Endothelial cell (in vitro differentiated cells): ENCODE results near the gene SPATA4. TPM values are rescaled to one million over a fixed set of nuclear protein-coding genes. Genes with fewer than 3 reads are reported as not detected.
"Not testable (repeated sequence)": the region's sequence is repeated elsewhere in the genome, so short reads cannot be mapped to it uniquely, and the experiment has no call there.

ENCODE experiments used
- DNase-seq: peaks from one replicate; pipeline ENCODE4 v3.0.0; 2021; ENCODE audit warnings: low spot score
- H3K27ac Mint-ChIP-seq: one replicate; pipeline ENCODE4 v1.8.0; 2021; ENCODE audit warnings: mixed read lengths, inconsistent platforms; ENCODE audit not compliant: unreplicated experiment
- H3K27me3 Mint-ChIP-seq: one replicate; pipeline ENCODE4 v1.8.0; 2021; ENCODE audit warnings: mild to moderate bottlenecking, moderate library complexity, mixed read lengths, inconsistent platforms; ENCODE audit not compliant: unreplicated experiment
- H3K36me3 Mint-ChIP-seq: one replicate; pipeline ENCODE4 v1.8.0; 2021; ENCODE audit warnings: mild to moderate bottlenecking, low read depth, mixed read lengths, inconsistent platforms; ENCODE audit not compliant: unreplicated experiment
- H3K4me1 Mint-ChIP-seq: one replicate; pipeline ENCODE4 v1.8.0; 2021; ENCODE audit warnings: mild to moderate bottlenecking, mixed read lengths, inconsistent platforms; ENCODE audit not compliant: unreplicated experiment
- H3K4me3 Mint-ChIP-seq: one replicate; pipeline ENCODE4 v1.8.0; 2021; ENCODE audit warnings: mild to moderate bottlenecking, mixed read lengths, inconsistent platforms; ENCODE audit not compliant: unreplicated experiment
- H3K9me3 Mint-ChIP-seq: one replicate; pipeline ENCODE4 v1.8.0; 2021; ENCODE audit warnings: mixed read lengths, inconsistent platforms; ENCODE audit not compliant: unreplicated experiment
- total RNA-seq: library from RNA; stranded (reverse); fragmentation: NEBNext Ultra II Directional; extraction: Animal tissue kit (Norgen Biotek cat#: 25700); gene quantifications from one replicate; pipeline ENCODE4 v1.2.1, GENCODE V29; 2021; ENCODE audit not compliant: unreplicated experiment
- TF ChIP-seq, protein P1 (sequence below): fragments of 200-600 bp; sonication (generic); IDR thresholded peaks from one replicate; pipeline ENCODE4 v1.5.0; 2021; ENCODE audit warnings: antibody characterized with exemption; ENCODE audit not compliant: unreplicated experiment

SPATA4 gene
- total RNA-seq, 1 donor from 2014 or later = not detected

DNA sequence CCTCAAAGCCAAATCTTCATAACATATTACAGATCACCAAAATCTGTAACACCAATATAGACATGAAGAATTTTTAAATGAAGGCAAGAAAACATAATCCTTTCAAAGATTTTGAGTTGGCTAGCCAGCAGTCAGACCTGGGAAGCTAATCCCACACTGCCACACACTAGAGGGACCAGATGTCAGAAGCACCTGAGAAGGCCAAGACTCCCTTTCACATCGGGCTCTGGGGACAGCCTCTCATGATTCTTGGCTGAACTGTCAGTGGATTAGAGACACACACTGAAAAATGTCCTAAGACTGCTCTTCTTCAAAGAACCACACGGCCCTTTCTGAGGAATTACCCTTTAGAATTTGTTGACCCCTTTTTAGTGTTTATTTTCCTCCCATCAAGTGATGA lies 28.2 kb upstream of the SPATA4 start:
- H3K27ac Mint-ChIP-seq = no peak overlapping the region

DNA sequence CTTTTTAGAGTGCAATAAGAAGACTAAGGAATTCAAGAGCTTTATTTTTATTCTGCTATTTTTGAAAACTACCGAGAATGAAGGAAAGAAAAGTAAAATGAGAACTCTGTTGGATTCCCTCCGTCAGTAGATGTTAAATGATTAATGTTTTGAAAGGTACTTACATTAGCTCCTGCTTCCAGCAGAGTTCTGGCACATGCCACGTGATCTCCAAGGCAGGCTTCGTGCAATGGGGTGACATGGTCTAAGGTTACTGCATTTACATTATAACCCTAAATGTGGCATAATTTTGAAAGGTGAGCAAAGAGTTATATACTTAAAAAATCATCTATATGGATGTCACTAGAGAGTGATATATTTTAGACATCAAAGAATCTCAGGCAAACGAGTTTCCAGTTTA lies 26.8 kb upstream of the SPATA4 start:
- TF ChIP-seq, protein P1, sequence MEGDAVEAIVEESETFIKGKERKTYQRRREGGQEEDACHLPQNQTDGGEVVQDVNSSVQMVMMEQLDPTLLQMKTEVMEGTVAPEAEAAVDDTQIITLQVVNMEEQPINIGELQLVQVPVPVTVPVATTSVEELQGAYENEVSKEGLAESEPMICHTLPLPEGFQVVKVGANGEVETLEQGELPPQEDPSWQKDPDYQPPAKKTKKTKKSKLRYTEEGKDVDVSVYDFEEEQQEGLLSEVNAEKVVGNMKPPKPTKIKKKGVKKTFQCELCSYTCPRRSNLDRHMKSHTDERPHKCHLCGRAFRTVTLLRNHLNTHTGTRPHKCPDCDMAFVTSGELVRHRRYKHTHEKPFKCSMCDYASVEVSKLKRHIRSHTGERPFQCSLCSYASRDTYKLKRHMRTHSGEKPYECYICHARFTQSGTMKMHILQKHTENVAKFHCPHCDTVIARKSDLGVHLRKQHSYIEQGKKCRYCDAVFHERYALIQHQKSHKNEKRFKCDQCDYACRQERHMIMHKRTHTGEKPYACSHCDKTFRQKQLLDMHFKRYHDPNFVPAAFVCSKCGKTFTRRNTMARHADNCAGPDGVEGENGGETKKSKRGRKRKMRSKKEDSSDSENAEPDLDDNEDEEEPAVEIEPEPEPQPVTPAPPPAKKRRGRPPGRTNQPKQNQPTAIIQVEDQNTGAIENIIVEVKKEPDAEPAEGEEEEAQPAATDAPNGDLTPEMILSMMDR = no peak
- no peaks in the 10 kb centered on the region for H3K36me3 Mint-ChIP-seq
- H3K9me3 Mint-ChIP-seq = no peaks in the 10 kb centered on the region
- no peak overlapping the region for H3K4me3 Mint-ChIP-seq
- DNase-seq = no peak
- H3K4me1 Mint-ChIP-seq = no peaks in the 10 kb centered on the region
- H3K27ac Mint-ChIP-seq = no peak overlapping the region
- H3K27me3 Mint-ChIP-seq = no peaks in the 10 kb centered on the region

More for the DNA sequence above, 28.2 kb upstream of the SPATA4 start:
- no peak for DNase-seq
- no peaks in the 10 kb centered on the region for H3K4me1 Mint-ChIP-seq
- no peaks in the 10 kb centered on the region for H3K9me3 Mint-ChIP-seq
- H3K4me3 Mint-ChIP-seq = no peak overlapping the region
- H3K27me3 Mint-ChIP-seq = no peaks in the 10 kb centered on the region
- H3K36me3 Mint-ChIP-seq = no peaks in the 10 kb centered on the region
- TF ChIP-seq, protein P1 = no peak

DNA sequence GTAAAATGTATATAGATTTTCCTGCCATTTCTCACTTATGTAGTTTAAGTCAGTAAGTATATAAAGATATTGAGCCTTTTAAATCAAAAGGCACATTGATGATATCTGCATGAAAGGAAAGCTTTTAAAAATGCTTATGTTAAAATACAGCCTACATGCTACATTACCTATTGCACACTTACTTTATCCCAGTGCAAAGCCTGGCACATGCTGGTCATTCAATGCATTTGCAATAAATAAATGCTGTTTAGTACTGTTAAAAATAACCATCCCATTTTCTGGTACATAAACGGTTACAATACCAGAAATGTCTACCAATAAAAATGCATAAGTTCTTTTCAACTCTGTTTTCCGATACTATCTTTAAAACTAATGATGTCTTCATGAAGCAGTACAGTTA lies 22.1 kb upstream of the SPATA4 start:
- TF ChIP-seq, protein P1 = no peak
- Mint-ChIP-seq H3K27me3 (no peaks in the 10 kb centered on the region), H3K36me3 (no peaks in the 10 kb centered on the region), H3K4me1 (no peaks in the 10 kb centered on the region), H3K27ac (no peak overlapping the region), H3K9me3 (no peaks in the 10 kb centered on the region), H3K4me3 (no peak overlapping the region)
- no peak for DNase-seq

DNA sequence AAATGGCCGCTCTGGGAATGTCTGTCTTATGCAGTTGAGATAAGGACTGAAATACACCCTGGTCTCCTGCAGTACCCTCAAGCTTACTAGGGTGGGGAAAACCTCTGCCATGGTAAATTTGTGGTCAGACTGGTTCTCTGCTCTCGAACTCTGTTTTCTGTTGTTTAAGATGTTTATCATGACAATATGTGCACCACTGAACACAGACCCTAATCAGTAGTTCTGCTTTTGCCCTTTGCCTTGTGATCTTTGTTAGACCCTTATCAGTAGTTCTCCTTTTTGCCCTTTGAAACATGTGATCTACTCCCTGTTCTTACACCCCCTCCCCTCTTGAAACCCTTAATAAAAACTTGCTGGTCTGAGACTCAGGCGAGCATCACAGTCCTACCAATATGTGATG lies 17.0 kb upstream of the SPATA4 start:
- H3K4me1 Mint-ChIP-seq, H3K9me3 Mint-ChIP-seq, H3K4me3 Mint-ChIP-seq, H3K27me3 Mint-ChIP-seq, H3K36me3 Mint-ChIP-seq, H3K27ac Mint-ChIP-seq, DNase-seq: not testable (repeated sequence)

DNA sequence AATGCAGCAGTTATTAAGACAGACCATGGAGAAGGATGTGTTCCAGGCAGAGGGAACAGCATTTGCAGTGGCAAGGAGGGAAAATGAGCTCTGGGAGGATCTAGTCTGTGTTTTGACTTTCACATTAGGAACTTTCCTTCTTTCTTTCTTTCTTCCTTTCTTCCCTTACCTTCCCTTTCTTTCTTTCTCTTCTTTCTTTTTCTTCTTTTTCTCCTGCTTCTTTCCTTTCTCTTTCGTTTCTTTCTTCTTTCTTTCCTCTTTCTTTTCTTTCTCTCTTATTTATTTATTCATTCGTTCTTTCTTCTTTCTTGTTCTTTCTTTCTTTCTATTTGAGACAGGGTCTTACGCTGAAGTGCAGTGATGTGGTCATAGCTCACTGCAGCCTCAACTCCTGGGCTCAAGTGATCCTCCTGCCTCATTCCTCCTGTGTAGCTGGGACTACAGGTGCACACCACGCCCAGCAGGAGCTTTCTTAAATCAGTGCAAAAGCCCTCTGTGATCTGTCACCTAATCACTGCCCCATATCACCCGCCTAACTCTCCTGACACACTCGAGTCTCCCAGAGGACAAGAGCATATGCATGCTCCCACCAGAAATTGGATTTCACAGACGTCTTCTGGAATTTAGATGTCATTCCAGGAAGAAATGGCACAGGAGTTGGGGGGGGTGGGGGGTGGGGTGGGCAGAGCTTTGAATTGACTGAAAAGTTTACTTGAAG lies 15.4 kb upstream of the SPATA4 start:
- Mint-ChIP-seq H3K9me3 (no peaks in the 10 kb centered on the region), H3K27ac (no peak overlapping the region), H3K36me3 (no peaks in the 10 kb centered on the region), H3K4me3 (no peak overlapping the region), H3K4me1 (peaks cover 4% of the 10 kb centered on the region), H3K27me3 (peaks cover 1% of the 10 kb centered on the region)
- DNase-seq = no peak
- TF ChIP-seq, protein P1 = no peak
